ENCODE results near the gene CGB2.

GRCh38 chr19:48994035-48994386, 37.7 kb upstream of the CGB2 start:
- TF ChIP-seq CTCF (IDR thresholded peaks at IDR 0.05) (no peak), EP300 (IDR thresholded peaks at IDR 0.05) (no peak), POLR2AphosphoS5 (IDR thresholded peaks at IDR 0.05) (no peak), POLR2A (IDR thresholded peaks at IDR 0.05) (no peak)
